ENCODE results near the gene STX19. TPM values are rescaled to one million over a fixed set of nuclear protein-coding genes. Genes with fewer than 3 reads are reported as not detected.
"Not testable (repeated sequence)": the region's sequence is repeated elsewhere in the genome, so short reads cannot be mapped to it uniquely, and the experiment has no call there.

Gene STX19
- total RNA-seq, 4 donors from 2014 or later = 3.1 to 5.5 (median 4.3) TPM

DNA sequence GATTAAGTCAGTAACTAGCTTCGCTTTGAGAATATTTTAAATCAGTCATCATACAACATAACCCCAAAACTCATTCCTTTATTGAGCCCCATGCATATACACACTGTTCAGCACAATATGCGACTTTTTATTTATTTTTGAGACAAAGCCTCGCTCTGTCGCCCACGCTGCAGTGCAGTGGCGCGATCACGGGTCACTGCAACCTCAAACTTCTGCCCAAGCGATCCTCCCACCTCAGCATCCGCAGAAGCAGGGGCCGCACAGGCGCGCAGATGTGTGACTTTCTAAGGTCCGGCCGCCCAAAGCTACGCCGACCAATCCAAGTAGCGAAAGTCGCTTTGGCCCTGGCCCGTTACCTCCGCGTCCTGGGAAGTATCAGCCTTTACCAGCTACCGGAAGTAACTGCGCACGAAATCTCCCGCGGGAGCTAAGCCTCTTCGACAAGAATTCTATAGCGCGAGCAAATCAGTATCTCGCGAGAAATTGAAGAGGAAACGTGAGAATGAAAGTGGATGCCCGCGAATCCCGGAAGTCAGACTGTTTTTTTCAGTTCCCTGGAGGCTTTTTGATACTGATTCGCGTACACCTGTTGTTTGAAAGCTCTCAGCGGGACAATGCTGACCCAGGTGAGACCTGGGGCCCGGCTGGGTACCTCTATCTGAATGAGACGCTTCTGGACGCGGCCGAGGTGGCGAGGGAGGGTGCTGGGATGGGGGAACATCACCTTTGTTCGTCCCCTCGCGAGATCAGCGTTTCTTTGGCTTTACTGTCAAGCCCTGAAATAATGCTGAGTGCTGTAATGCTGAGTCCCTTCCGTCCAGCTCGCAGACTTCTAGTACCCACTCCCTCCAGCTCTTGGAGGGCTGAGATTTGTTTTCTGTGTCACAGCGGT lies 34.4 kb upstream of the STX19 start, which contains the start of the genes DHFR2 and NSUN3:
Gene DHFR2, minus strand, starts transcription at position 404 of the 892 bp plus-strand sequence. CDS start 1,405 bp downstream, outside the sequence.
Gene NSUN3, plus strand, starts transcription at position 549 of the 892 bp plus-strand sequence. Its CDS starts 66 bp downstream, at position 615.
- H3K9me3 ChIP-seq = no peaks in the 10 kb centered on the region
- H3K36me3 ChIP-seq = peaks cover 12% of the 10 kb centered on the region
- H3K4me3 ChIP-seq = peak within 1 kb of the TSS; percentile 84
- TF ChIP-seq, protein P1, sequence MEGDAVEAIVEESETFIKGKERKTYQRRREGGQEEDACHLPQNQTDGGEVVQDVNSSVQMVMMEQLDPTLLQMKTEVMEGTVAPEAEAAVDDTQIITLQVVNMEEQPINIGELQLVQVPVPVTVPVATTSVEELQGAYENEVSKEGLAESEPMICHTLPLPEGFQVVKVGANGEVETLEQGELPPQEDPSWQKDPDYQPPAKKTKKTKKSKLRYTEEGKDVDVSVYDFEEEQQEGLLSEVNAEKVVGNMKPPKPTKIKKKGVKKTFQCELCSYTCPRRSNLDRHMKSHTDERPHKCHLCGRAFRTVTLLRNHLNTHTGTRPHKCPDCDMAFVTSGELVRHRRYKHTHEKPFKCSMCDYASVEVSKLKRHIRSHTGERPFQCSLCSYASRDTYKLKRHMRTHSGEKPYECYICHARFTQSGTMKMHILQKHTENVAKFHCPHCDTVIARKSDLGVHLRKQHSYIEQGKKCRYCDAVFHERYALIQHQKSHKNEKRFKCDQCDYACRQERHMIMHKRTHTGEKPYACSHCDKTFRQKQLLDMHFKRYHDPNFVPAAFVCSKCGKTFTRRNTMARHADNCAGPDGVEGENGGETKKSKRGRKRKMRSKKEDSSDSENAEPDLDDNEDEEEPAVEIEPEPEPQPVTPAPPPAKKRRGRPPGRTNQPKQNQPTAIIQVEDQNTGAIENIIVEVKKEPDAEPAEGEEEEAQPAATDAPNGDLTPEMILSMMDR (IDR thresholded peaks at IDR 0.05) = no peak
- TF ChIP-seq POLR2AphosphoS5 (IDR thresholded peaks at IDR 0.05) = peak in 2 of 3 donors; percentile 61 to 75
- H3K27ac ChIP-seq = peak within 1 kb of the TSS; percentile 97
- H3K27me3 ChIP-seq = no peaks in the 10 kb centered on the region
- peak; percentile 94 for DNase-seq (ENCODE audit: low spot score in 2 of 2)
- WGBS = under 1% methylated on average over 47 of the region's 52 CpGs
- peaks cover 28% of the 10 kb centered on the region for H3K4me1 ChIP-seq

DNA sequence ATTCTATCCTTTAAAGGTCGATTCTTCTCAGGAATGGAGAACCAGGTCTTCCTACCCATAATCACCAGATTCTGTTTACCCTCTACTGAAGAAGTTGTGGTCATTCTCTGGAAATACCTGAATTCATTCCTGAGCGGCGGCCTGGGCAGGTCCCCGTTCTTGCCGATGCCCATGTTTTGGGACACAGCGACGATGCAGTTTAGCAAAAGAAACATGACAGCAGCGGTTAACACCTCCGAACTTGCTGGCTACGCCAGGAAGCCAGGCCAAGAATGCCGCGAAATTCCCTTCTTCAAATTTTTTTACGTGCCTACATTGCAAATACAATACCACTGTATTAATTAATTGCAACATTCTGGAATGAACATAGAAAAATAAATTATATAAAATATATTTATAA lies 32.9 kb upstream of the STX19 start:
- 95% methylated on average over 13 of the region's 13 CpGs for WGBS
- Histone ChIP-seq H3K4me3 (no peak overlapping the region), H3K27me3 (no peaks in the 10 kb centered on the region), H3K36me3 (peaks cover 9% of the 10 kb centered on the region), H3K4me1 (peaks cover 28% of the 10 kb centered on the region), H3K9me3 (no peaks in the 10 kb centered on the region), H3K27ac (no peak overlapping the region)
- TF ChIP-seq POLR2A (IDR thresholded peaks at IDR 0.05) (no peak), EP300 (IDR thresholded peaks at IDR 0.05) (no peak), POLR2AphosphoS5 (IDR thresholded peaks at IDR 0.05) (no peak)
- TF ChIP-seq, protein P1 (IDR thresholded peaks at IDR 0.05) = no peak
- DNase-seq (ENCODE audit: low spot score in 2 of 2) = no peak

DNA sequence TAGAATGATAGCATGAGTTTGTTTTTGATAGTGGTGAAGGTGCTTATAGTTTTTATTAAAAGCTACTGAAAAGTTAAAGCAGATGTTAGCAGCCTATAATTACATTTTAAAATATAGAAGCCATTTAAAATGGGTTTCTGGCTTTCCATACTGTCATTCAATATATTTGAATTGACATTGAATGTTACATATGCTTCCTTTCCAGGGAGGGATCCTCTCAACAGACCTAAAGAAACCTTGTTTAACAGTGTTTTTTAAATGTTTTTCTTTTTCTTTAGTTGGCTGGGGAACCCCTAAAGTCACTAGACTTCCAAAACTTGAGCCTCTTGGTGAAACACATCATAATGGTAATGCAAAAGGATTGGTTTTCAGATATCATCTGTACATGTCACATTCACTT lies 22.1 kb upstream of the STX19 start:
- peaks cover 8% of the 10 kb centered on the region for H3K36me3 ChIP-seq
- H3K9me3 ChIP-seq = no peaks in the 10 kb centered on the region
- no peaks in the 10 kb centered on the region for H3K27me3 ChIP-seq
- no peaks in the 10 kb centered on the region for H3K4me1 ChIP-seq
- no peak overlapping the region for H3K27ac ChIP-seq
- DNase-seq (ENCODE audit: low spot score in 2 of 2) = no peak
- H3K4me3 ChIP-seq = no peak overlapping the region
- TF ChIP-seq POLR2AphosphoS5 (IDR thresholded peaks at IDR 0.05) (no peak), POLR2A (IDR thresholded peaks at IDR 0.05) (no peak)
- TF ChIP-seq, protein P1 (IDR thresholded peaks at IDR 0.05) = no peak

DNA sequence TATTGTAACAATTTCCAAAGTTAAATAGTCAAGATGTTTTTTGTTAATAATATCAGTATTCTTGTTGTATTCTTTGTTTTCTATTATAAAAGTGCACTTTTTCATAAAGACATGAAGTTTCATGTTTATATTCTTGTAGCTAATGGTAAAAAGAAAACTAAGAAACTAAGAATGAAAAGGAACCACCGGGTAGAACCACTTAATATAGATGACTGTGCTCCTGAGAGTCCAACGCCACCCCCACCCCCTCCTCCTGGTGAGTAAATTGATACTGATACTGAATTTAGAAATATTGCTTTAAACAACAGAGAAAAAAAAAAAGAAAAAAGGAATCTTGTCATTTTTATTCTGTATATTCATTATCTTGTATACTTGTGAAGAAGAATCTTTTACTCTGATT lies 20.9 kb upstream of the STX19 start:
- 89% methylated on average over 2 of the region's 2 CpGs for WGBS
- no peak for TF ChIP-seq EP300 (IDR thresholded peaks at IDR 0.05)
- TF ChIP-seq POLR2A (IDR thresholded peaks at IDR 0.05) = no peak
- no peak for TF ChIP-seq POLR2AphosphoS5 (IDR thresholded peaks at IDR 0.05)
- TF ChIP-seq, protein P1 (IDR thresholded peaks at IDR 0.05) = no peak
- DNase-seq (ENCODE audit: low spot score in 2 of 2) = no peak
- Histone ChIP-seq H3K36me3 (peaks cover 18% of the 10 kb centered on the region), H3K27me3 (no peaks in the 10 kb centered on the region), H3K4me1 (no peaks in the 10 kb centered on the region), H3K4me3 (no peak overlapping the region), H3K9me3 (no peaks in the 10 kb centered on the region), H3K27ac (no peak overlapping the region)

DNA sequence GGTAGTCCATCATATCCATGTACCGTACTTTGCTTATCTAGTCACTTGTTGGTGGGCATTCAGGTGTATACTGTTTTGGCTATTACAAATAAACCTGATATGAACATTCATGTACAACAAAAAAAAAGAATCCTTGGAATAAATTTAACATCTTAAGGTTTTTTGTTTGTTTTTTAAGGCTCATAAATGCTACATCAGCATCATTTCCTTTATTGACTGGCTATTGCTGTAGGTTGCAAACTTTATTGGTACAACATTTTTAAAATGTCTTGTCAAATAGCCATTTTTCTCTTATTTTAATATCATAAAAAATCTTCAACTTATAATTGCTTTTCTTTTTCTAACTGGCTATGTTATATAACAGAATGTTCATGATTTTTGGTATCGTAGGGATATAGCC lies 18.1 kb upstream of the STX19 start:
- Histone ChIP-seq H3K4me3 (no peak overlapping the region), H3K36me3 (peaks cover 29% of the 10 kb centered on the region), H3K4me1 (no peaks in the 10 kb centered on the region), H3K9me3 (no peaks in the 10 kb centered on the region), H3K27ac (no peak overlapping the region), H3K27me3 (no peaks in the 10 kb centered on the region)
- no peak for DNase-seq (ENCODE audit: low spot score in 2 of 2)
- TF ChIP-seq, protein P1 (IDR thresholded peaks at IDR 0.05) = no peak
- TF ChIP-seq EP300 (IDR thresholded peaks at IDR 0.05) (no peak), POLR2A (IDR thresholded peaks at IDR 0.05) (no peak), POLR2AphosphoS5 (IDR thresholded peaks at IDR 0.05) (no peak)
- 96% methylated on average over 2 of the region's 2 CpGs for WGBS

DNA sequence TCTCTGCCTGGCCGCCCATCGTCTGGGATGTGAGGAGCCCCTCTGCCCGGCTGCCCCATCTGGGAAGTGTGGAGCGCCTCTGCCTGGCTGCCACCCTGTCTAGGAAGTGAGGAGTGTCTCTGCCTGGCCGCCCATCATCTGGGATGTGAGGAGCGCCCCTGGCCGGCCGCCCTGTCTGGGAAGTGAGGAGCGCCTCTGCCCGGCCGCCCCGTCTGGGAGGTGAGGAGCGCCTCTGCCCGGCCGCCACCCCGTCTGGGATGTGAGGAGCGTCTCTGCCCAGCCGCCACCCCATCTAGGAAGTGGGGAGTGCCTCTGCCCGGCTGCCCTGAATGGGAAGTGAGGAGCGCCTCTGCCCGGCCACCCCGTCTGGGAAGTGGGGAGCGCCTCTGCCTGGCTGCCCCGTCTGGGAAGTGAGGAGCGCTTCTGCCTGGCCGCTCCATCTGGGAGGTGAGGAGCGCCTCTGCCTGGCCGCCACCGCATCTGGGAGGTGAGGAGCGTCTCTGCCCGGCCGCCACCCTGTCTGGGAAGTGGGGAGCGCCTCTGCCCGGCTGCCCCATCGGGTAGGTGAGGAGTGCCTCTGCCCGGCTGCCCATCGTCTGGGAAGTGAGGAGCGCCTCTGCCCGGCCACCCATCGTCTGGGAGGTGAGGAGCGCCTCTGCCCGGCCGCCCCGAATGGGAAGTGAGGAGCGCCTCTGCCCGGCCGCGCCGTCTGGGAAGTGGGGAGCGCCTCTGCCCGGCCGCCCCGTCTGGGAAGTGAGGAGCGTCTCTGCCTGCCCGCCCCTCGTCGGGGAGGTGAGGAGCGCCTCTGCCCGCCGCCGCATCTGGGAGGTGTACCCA lies 15.9 kb upstream of the STX19 start:
- not testable (repeated sequence) for H3K9me3 ChIP-seq; H3K4me3 ChIP-seq; H3K4me1 ChIP-seq; H3K27me3 ChIP-seq; H3K27ac ChIP-seq; DNase-seq (ENCODE audit: low spot score in 2 of 2)
- 96% methylated on average over 33 of the region's 61 CpGs for WGBS
- H3K36me3 ChIP-seq = peaks cover 23% of the 10 kb centered on the region

Measured in suprapubic skin (tissue), 4 donors.